Prostate gland (tissue), 2 donors: Measurements from ENCODE around the gene ADAMTS13. TPM values are rescaled to one million over a fixed set of nuclear protein-coding genes. Genes with fewer than 3 reads are reported as not detected.

Experiments
- DNase-seq: peaks from one replicate; pipeline ENCODE4 v3.0.0-alpha.2; 2019; ENCODE audit warnings: low spot score
- H3K27ac ChIP-seq, 2 donors: fragments of 200-600 bp; sonication (generic); 2 replicates each; pipeline ENCODE4 v1.5.1; 2017 to 2019
- H3K27me3 ChIP-seq: fragments of 200-600 bp; sonication (generic); replicated peaks from 2 replicates; pipeline ENCODE4 v1.5.1; 2019; ENCODE audit not compliant: insufficient read depth
- H3K36me3 ChIP-seq, 2 donors: fragments of 200-600 bp; sonication (generic); 1 replicate in 1 of 2; 2 replicates in 1 of 2; pipeline versions ENCODE4 v1.5.1 to v1.8.1; 2017 to 2019
- H3K4me1 ChIP-seq: fragments of 200-600 bp; sonication (generic); replicated peaks from 2 replicates; pipeline ENCODE4 v1.5.1; 2019
- H3K4me3 ChIP-seq, 2 donors: fragments of 200-600 bp; sonication (generic); 2 replicates each; pipeline ENCODE4 v1.5.1; 2017 to 2019
- H3K9me3 ChIP-seq: fragments of 200-600 bp; sonication (generic); 2 replicates; pipeline ENCODE4 v1.5.1; 2017
- POLR2A ChIP-seq: fragments of 450-650 bp; IDR thresholded peaks from one replicate; pipeline ENCODE4 v1.6.1; 2016; ENCODE audit warnings: antibody characterized with exemption, mild to moderate bottlenecking
- POLR2AphosphoS5 ChIP-seq: sonication (generic); formaldehyde crosslinking; IDR thresholded peaks from one replicate; pipeline ENCODE4 v1.6.1; 2017; ENCODE audit warnings: antibody characterized with exemption
- WGBS: methylation state at CpG from one replicate; pipeline ENCODE4 v1.1.5; 2018; 5-methylcytosine and 5-hydroxymethylcytosine counted together
- intact Hi-C: fragments of 100-400 bp; cut with DNase I; formaldehyde crosslinking; loops from one replicate; pipeline ENCODE4 v1.14.2; 2022
- total RNA-seq, 2 donors: library from RNA; depleted of rRNA; stranded (reverse); fragments of >200 nt; gene quantifications; one replicate each; pipeline ENCODE4 v1.1.0, GENCODE V29; 2016
- TF ChIP-seq, protein P1 (sequence below), 4 experiments: fragments of 200-600 bp in 2 of 4; fragments of 450-650 bp in 2 of 4; sonication (generic) in 2 of 4; IDR thresholded peaks; 1 replicate in 3 of 4; 2 replicates in 1 of 4; pipeline ENCODE4 v1.5.1; 2016 to 2019; ENCODE audit warnings: antibody characterized with exemption in 4 of 4, mild to moderate bottlenecking in 2 of 4, moderate library complexity in 2 of 4

The ADAMTS13 gene
- total RNA-seq, 2 donors from 2014 or later, result 2.8 to 8.1 TPM

GRCh38 chr9:133483611-133484010 lies 61.4 kb downstream of the ADAMTS13 start:
- no peak overlapping the region for H3K27ac ChIP-seq
- intact Hi-C loops, result no loop called here
- no peak overlapping the region for H3K4me3 ChIP-seq
- H3K4me1 ChIP-seq, result peaks cover 6% of the 10 kb centered on the region
- 83% methylated on average over 9 of the region's 9 CpGs for WGBS
- no peaks in the 10 kb centered on the region for H3K27me3 ChIP-seq
- no peaks in the 10 kb centered on the region for H3K9me3 ChIP-seq
- TF ChIP-seq, protein P1, sequence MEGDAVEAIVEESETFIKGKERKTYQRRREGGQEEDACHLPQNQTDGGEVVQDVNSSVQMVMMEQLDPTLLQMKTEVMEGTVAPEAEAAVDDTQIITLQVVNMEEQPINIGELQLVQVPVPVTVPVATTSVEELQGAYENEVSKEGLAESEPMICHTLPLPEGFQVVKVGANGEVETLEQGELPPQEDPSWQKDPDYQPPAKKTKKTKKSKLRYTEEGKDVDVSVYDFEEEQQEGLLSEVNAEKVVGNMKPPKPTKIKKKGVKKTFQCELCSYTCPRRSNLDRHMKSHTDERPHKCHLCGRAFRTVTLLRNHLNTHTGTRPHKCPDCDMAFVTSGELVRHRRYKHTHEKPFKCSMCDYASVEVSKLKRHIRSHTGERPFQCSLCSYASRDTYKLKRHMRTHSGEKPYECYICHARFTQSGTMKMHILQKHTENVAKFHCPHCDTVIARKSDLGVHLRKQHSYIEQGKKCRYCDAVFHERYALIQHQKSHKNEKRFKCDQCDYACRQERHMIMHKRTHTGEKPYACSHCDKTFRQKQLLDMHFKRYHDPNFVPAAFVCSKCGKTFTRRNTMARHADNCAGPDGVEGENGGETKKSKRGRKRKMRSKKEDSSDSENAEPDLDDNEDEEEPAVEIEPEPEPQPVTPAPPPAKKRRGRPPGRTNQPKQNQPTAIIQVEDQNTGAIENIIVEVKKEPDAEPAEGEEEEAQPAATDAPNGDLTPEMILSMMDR (IDR thresholded peaks at IDR 0.05), result no peak
- TF ChIP-seq POLR2A (no peak), POLR2AphosphoS5 (no peak)
- no peaks in the 10 kb centered on the region for H3K36me3 ChIP-seq
- no peak for DNase-seq

DNA sequence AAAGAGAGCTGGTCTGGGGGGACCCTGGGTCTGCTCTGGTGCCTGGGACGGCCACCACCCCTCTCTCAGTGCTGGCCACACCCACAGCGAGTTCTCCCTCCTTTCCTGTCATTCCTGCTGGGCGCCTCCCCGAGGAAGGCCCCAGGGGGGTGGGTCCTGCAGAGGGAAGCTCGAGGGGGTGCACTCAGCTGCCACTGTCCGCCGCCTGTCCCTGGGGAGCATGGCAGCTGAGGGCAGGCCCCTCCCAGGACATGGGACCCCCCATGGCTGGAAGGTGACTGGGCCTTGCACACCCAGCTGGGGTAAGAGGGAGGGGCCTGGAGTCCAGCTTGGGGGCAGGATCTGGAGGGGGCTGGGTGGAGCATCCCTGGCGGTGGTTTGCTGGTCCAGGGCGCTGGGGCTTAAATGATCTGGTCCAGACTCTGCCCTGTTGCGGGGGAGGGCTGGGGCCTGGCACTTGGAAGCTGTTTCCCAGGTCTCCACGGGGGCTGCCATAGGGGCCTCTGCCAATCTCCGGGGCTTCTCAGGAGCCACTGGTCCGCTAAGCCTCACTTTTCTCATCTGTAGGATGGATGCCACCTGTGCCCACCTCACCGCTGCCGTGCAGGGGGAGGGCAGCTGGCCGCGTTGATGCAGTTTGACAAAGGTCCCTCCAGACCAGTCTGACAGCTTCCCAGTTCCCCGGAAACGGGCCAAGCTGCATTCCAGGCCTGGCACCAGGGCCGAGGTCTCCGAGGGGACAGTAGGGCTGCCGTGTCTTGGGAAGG lies 62.7 kb downstream of the ADAMTS13 start:
- Histone ChIP-seq H3K27me3 (no peaks in the 10 kb centered on the region), H3K4me3 (no peak overlapping the region), H3K4me1 (peaks cover 6% of the 10 kb centered on the region), H3K9me3 (no peaks in the 10 kb centered on the region), H3K27ac (no peak overlapping the region), H3K36me3 (no peaks in the 10 kb centered on the region)
- TF ChIP-seq, protein P1 (IDR thresholded peaks at IDR 0.05), result no peak
- no peak for TF ChIP-seq POLR2AphosphoS5
- TF ChIP-seq POLR2A, result no peak
- intact Hi-C loops, result loop anchor here (5.0 kb wide), 1 partner anchor 298 kb away; no protein-coding TSS in a partner anchor
- DNase-seq, result peak; percentile 27
- WGBS, result 45% methylated on average over 22 of the region's 22 CpGs

DNA sequence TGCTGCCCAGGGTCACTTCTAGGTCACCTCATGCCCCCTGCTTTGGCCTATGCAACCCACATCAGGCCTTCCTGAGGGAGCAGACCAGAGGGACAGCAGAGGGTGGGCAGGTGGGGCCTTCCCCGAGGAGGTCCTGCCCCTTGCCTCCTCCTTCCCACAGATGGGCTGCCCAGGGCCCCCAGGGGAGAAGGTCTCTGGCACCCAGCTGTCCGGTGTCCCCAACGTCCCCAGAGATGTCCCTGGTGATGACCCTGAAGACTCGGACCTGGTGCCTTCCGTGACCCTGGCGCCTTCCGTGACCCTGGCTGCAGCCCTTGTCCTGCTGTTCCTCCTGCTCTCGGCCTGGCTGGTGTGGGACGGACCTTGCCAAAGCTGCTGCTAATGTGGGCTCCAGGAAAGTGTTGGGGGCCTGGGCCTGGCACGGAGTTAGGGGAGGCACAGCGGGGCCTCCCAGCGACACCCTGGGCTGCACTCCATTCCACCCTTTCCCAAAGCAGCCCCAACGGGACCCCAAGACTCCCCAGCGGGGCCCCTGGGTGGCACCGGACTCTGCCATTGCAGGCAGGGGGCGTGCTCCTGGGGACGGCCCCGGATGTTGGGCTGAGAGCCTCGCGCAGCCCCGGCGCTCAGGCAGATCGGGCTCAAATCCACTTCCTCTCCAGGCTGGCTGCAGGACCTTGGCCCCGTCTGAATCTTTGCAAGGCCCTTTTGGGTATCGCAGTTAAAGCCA lies 63.5 kb downstream of the ADAMTS13 start:
- Histone ChIP-seq H3K27me3 (no peaks in the 10 kb centered on the region), H3K27ac (no peak overlapping the region), H3K4me1 (peaks cover 6% of the 10 kb centered on the region), H3K9me3 (no peaks in the 10 kb centered on the region), H3K4me3 (no peak overlapping the region), H3K36me3 (no peaks in the 10 kb centered on the region)
- WGBS, result 54% methylated on average over 24 of the region's 25 CpGs
- no peak for TF ChIP-seq POLR2AphosphoS5
- intact Hi-C loops, result loop anchor here (1.0 to 5.0 kb wide), 2 partner anchors 78 to 298 kb away; no protein-coding TSS in a partner anchor
- DNase-seq, result no peak

- DNase-seq, result no peak
- H3K27ac ChIP-seq, result no peak overlapping the region
- H3K36me3 ChIP-seq, result no peaks in the 10 kb centered on the region
- no peak overlapping the region for H3K4me3 ChIP-seq
- TF ChIP-seq POLR2A, result no peak
- TF ChIP-seq, protein P1 (IDR thresholded peaks at IDR 0.05), result no peak
- no peak for TF ChIP-seq POLR2AphosphoS5
- H3K27me3 ChIP-seq, result no peaks in the 10 kb centered on the region
- H3K9me3 ChIP-seq, result no peaks in the 10 kb centered on the region
- H3K4me1 ChIP-seq, result peaks cover 6% of the 10 kb centered on the region
- 91% methylated on average over 8 of the region's 8 CpGs for WGBS
- intact Hi-C loops, result loop anchor here (5.0 kb wide), 1 partner anchor 300 kb away; no protein-coding TSS in a partner anchor
Observed at GRCh38 chr9:133487331-133487725, 65.2 kb downstream of the ADAMTS13 start.

GRCh38 chr9:133488686-133489252 lies 66.6 kb downstream of the ADAMTS13 start:
- Histone ChIP-seq H3K27me3 (no peaks in the 10 kb centered on the region), H3K27ac (no peak overlapping the region), H3K4me3 (no peak overlapping the region), H3K9me3 (no peaks in the 10 kb centered on the region), H3K36me3 (no peaks in the 10 kb centered on the region), H3K4me1 (peaks cover 6% of the 10 kb centered on the region)
- intact Hi-C loops, result loop anchor here (5.0 kb wide), 1 partner anchor 301 kb away; no protein-coding TSS in a partner anchor
- no peak for DNase-seq
- no peak for TF ChIP-seq POLR2AphosphoS5
- TF ChIP-seq POLR2A, result no peak
- TF ChIP-seq, protein P1 (IDR thresholded peaks at IDR 0.05), result no peak
- 93% methylated on average over 18 of the region's 18 CpGs for WGBS
